K562 (cell line): ENCODE measurements around the gene VPREB3. TPM values are rescaled to one million over a fixed set of nuclear protein-coding genes. Genes with fewer than 3 reads are reported as not detected.
A peak's percentile ranks its signal among the peaks of the same experiment; 100 is the strongest.

ENCODE experiments used
- OTX1 ChIP-seq: fragments of 450-650 bp; formaldehyde crosslinking; IDR thresholded peaks from 2 replicates; pipeline ENCODE4 v1.4.0; 2022; ENCODE audit warnings: mild to moderate bottlenecking
- PHF20 ChIP-seq: fragments of 450-650 bp; IDR thresholded peaks from 2 replicates; pipeline ENCODE4 v1.6.1; 2018; ENCODE audit not compliant: partially characterized antibody
- POLR2A ChIP-seq: fragments of 450-650 bp; conservative IDR thresholded peaks from 2 replicates; pipeline ENCODE4 v1.6.1; 2016
- polyA plus RNA-seq, 8 experiments: library from polyadenylated mRNA; depleted of rRNA in 4 of 8; stranded (reverse) in 5 of 8; unstranded in 3 of 8; fragments of >200 nt; fragmentation: Nextera tagmentation in 2 of 8; fragmentation: Illumina TruSeq in 1 of 8; extraction: Ambion mirVana in 2 of 8; extraction: Trizol in 1 of 8; gene quantifications; 2 replicates each; pipeline versions ENCODE4 v1.2.1 to v1.2.3, GENCODE V29; 2011 to 2014; ENCODE audit warnings: inconsistent platforms in 1 of 8, missing spikeins in 1 of 8
- total RNA-seq, 7 experiments: library from RNA; depleted of rRNA in 6 of 7; stranded (reverse); fragments of >200 nt in 6 of 7; fragmentation: Illumina TruSeq in 2 of 7; extraction: Trizol in 2 of 7; gene quantifications; 2 replicates each; pipeline versions ENCODE4 v1.2.1 to v1.2.3, GENCODE V29; 2011 to 2021; ENCODE audit warnings: low replicate concordance in 1 of 7
- TF ChIP-seq, protein P1 (sequence below): sonication (generic); formaldehyde crosslinking; IDR thresholded peaks from 2 replicates; pipeline ENCODE4 v1.8.0; 2023; ENCODE audit warnings: missing genetic modification reagents, mild to moderate bottlenecking, borderline replicate concordance
- TF ChIP-seq, protein P2 (sequence below): fragments of 450-650 bp; conservative IDR thresholded peaks from 2 replicates; pipeline ENCODE4 v1.6.1; 2016; ENCODE audit warnings: missing genetic modification characterization, low read depth, mild to moderate bottlenecking, control low read depth, missing compliant biosample characterization
- TF ChIP-seq, protein P3 (sequence below): fragments of 450-650 bp; formaldehyde crosslinking; IDR thresholded peaks from 2 replicates; pipeline ENCODE4 v1.4.0; 2020; ENCODE audit warnings: mild to moderate bottlenecking, mixed read lengths

The VPREB3 gene
- total and polyA plus RNA-seq, 9 of the 15 experiments (the other 6 are each of a cell fraction or from before 2014, with no cell fraction given), result 0.14 to 0.71 (median 0.20) TPM; not detected in 6

DNA sequence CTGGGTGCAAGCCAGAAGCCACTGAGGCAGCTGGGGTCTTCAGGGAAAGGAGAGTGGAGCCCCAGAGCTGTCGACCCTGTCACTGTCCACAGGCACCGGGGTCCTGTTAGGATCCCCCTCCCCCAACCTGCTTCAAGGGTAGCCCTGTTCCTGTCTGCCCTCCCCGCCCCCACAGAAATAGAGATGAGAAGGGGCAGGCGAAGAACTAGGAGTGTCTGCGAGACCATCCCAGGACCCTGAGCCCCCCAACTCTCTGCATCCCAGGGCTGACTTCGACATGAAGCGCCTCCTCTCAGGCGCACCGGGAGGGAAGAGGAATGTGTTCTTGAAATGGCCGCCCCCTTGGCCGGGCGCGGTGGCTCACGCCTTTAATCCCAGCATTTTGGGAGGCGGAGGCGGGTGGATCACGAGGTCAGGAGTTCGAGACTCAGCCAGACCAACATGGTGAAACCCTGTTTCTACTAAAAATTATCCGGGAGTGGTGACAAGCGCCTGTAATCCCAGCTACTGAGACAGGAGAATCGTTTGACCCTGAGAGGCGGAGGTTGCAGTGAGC, 2.7 kb downstream of the VPREB3 start (continued):
- TF ChIP-seq, protein P1, sequence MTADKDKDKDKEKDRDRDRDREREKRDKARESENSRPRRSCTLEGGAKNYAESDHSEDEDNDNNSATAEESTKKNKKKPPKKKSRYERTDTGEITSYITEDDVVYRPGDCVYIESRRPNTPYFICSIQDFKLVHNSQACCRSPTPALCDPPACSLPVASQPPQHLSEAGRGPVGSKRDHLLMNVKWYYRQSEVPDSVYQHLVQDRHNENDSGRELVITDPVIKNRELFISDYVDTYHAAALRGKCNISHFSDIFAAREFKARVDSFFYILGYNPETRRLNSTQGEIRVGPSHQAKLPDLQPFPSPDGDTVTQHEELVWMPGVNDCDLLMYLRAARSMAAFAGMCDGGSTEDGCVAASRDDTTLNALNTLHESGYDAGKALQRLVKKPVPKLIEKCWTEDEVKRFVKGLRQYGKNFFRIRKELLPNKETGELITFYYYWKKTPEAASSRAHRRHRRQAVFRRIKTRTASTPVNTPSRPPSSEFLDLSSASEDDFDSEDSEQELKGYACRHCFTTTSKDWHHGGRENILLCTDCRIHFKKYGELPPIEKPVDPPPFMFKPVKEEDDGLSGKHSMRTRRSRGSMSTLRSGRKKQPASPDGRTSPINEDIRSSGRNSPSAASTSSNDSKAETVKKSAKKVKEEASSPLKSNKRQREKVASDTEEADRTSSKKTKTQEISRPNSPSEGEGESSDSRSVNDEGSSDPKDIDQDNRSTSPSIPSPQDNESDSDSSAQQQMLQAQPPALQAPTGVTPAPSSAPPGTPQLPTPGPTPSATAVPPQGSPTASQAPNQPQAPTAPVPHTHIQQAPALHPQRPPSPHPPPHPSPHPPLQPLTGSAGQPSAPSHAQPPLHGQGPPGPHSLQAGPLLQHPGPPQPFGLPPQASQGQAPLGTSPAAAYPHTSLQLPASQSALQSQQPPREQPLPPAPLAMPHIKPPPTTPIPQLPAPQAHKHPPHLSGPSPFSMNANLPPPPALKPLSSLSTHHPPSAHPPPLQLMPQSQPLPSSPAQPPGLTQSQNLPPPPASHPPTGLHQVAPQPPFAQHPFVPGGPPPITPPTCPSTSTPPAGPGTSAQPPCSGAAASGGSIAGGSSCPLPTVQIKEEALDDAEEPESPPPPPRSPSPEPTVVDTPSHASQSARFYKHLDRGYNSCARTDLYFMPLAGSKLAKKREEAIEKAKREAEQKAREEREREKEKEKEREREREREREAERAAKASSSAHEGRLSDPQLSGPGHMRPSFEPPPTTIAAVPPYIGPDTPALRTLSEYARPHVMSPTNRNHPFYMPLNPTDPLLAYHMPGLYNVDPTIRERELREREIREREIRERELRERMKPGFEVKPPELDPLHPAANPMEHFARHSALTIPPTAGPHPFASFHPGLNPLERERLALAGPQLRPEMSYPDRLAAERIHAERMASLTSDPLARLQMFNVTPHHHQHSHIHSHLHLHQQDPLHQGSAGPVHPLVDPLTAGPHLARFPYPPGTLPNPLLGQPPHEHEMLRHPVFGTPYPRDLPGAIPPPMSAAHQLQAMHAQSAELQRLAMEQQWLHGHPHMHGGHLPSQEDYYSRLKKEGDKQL, result no peak
- TF ChIP-seq, protein P2, sequence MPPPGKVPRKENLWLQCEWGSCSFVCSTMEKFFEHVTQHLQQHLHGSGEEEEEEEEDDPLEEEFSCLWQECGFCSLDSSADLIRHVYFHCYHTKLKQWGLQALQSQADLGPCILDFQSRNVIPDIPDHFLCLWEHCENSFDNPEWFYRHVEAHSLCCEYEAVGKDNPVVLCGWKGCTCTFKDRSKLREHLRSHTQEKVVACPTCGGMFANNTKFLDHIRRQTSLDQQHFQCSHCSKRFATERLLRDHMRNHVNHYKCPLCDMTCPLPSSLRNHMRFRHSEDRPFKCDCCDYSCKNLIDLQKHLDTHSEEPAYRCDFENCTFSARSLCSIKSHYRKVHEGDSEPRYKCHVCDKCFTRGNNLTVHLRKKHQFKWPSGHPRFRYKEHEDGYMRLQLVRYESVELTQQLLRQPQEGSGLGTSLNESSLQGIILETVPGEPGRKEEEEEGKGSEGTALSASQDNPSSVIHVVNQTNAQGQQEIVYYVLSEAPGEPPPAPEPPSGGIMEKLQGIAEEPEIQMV (tag), result no peak
- TF ChIP-seq PHF20 (peak; percentile 22), OTX1 (CRISPR knock-in tag) (no peak), POLR2A (0 out of 2 replicates have a peak, but pooled peaks have one; percentile 53)
- TF ChIP-seq, protein P3, sequence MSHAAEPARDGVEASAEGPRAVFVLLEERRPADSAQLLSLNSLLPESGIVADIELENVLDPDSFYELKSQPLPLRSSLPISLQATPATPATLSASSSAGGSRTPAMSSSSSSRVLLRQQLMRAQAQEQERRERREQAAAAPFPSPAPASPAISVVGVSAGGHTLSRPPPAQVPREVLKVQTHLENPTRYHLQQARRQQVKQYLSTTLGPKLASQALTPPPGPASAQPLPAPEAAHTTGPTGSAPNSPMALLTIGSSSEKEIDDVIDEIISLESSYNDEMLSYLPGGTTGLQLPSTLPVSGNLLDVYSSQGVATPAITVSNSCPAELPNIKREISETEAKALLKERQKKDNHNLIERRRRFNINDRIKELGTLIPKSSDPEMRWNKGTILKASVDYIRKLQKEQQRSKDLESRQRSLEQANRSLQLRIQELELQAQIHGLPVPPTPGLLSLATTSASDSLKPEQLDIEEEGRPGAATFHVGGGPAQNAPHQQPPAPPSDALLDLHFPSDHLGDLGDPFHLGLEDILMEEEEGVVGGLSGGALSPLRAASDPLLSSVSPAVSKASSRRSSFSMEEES (CRISPR knock-in tag), result peak; percentile 54
